HepG2 (cell line): ENCODE measurements around the gene DTX2. TPM values are rescaled to one million over a fixed set of nuclear protein-coding genes. Genes with fewer than 3 reads are reported as not detected.
"Not testable (repeated sequence)": the region's sequence is repeated elsewhere in the genome, so short reads cannot be mapped to it uniquely, and the experiment has no call there.

Experiments used
- ATAC-seq: fragments of 200-7000 bp; cut with Tn5 transposase; 3 replicates; pipeline ENCODE4 v1.9.1; 2020; ENCODE audit warnings: mild to moderate bottlenecking, moderate library complexity
- BruUV-seq: library from RNA; stranded (reverse); fragments of 400-500 nt; replicated peaks from 2 replicates; lab custom pipeline; 2021; lab: Mats Ljungman, UMichigan
- CTCF ChIA-PET: fragments of 300-600 bp; formaldehyde crosslinking; extraction: SDS; loops from one replicate; lab custom pipeline; 2021; ENCODE audit warnings: low total read pairs, inconsistent platforms, low intra/inter-chr PET ratio; lab: Yijun Ruan, JAX
- POLR2A ChIA-PET: fragments of 350-600 bp; sonication (Branson Sonifier 250); formaldehyde crosslinking; loops from one replicate; lab custom pipeline; 2020; ENCODE audit warnings: antibody characterized with exemption, inconsistent platforms; lab: Yijun Ruan, JAX
- DNase-seq: peaks from one replicate; pipeline ENCODE4 v3.0.0-alpha.2; 2015; ENCODE audit warnings: low spot score
- FAIRE-seq: peaks from 3 replicates; lab custom pipeline; 2011; peaks lifted over from hg19 to GRCh38; lab: Jason Lieb, UNC
- H2AFZ ChIP-seq: one replicate; pipeline ENCODE4 v1.6.1; 2011; ENCODE audit warnings: low read length, inconsistent platforms
- H3K27ac ChIP-seq: fragments of 300-600 bp; 3 replicates; pipeline ENCODE4 v1.8.0; 2011; ENCODE audit warnings: mixed run types, mild to moderate bottlenecking, mixed read lengths, low read length, inconsistent platforms; ENCODE audit not compliant: insufficient read depth; ENCODE audit errors: extremely low read length
- H3K27me3 ChIP-seq, 2 experiments: fragments of 200-600 bp in 1 of 2; 2 replicates in 1 of 2; 3 replicates in 1 of 2; pipeline versions ENCODE4 v1.6.0 to v1.8.0; 2011; ENCODE audit warnings: low read length in 2 of 2, mild to moderate bottlenecking in 2 of 2, moderate library complexity in 2 of 2, inconsistent platforms in 1 of 2; ENCODE audit not compliant: insufficient read depth in 2 of 2, control insufficient read depth in 1 of 2
- H3K36me3 ChIP-seq, 2 experiments: fragments of 200-600 bp in 1 of 2; replicated peaks in 1 of 2; 2 replicates in 1 of 2; 3 replicates in 1 of 2; pipeline versions ENCODE4 v1.5.1 to v1.8.0; 2011; ENCODE audit warnings: low read length in 2 of 2, inconsistent platforms in 1 of 2; ENCODE audit not compliant: insufficient read depth in 2 of 2, control insufficient read depth in 1 of 2
- H3K4me1 ChIP-seq: 2 replicates; pipeline ENCODE4 v1.5.1; 2012; ENCODE audit warnings: low read length, inconsistent platforms; ENCODE audit not compliant: insufficient read depth
- H3K4me2 ChIP-seq: 2 replicates; pipeline ENCODE4 v1.6.0; 2011; ENCODE audit warnings: low read depth, low read length, inconsistent platforms
- H3K4me3 ChIP-seq, 3 experiments: fragments of 200-600 bp in 1 of 3; sonication (generic), shearing (Covaris generic) in 1 of 3; replicated peaks in 1 of 3; 2 replicates each; pipeline ENCODE4 v1.5.1; 2011 to 2016; ENCODE audit warnings: low read length in 3 of 3, inconsistent platforms in 2 of 3, low read depth in 2 of 3, mild to moderate bottlenecking in 2 of 3, control low read depth in 1 of 3, mixed read lengths in 1 of 3; ENCODE audit not compliant: insufficient read depth in 1 of 3
- H3K79me2 ChIP-seq: one replicate; pipeline ENCODE4 v1.6.1; 2011; ENCODE audit warnings: low read length, inconsistent platforms; ENCODE audit not compliant: insufficient read depth
- H3K9ac ChIP-seq: 2 replicates; pipeline ENCODE4 v1.6.0; 2011; ENCODE audit warnings: mild to moderate bottlenecking, low read depth, low read length, inconsistent platforms; ENCODE audit not compliant: insufficient read depth
- H3K9me3 ChIP-seq: 2 replicates; pipeline ENCODE4 v1.5.1; 2012; ENCODE audit warnings: mild to moderate bottlenecking, low read length
- H4K20me1 ChIP-seq: 2 replicates; pipeline ENCODE4 v1.6.0; 2011; ENCODE audit warnings: inconsistent platforms, mild to moderate bottlenecking, low read length, moderate library complexity; ENCODE audit not compliant: insufficient read depth
- WGBS: methylation state at CpG from one replicate; pipeline ENCODE4 v1.1.6; 2017; ENCODE audit warnings: low lambda C conversion rate; 5-methylcytosine and 5-hydroxymethylcytosine counted together
- in situ Hi-C: cut with HindIII; loops from 2 replicates; pipeline ENCODE4 v1.10.0; 2017; ENCODE audit warnings: low pct_unique_long_range_greater_than_20kb; ENCODE audit not compliant: extremely low pct_ligation_motif_present
- intact Hi-C: fragments of 100-400 bp; cut with micrococcal nuclease; formaldehyde crosslinking; loops from one replicate; pipeline ENCODE4 v1.10.0; 2022; ENCODE audit not compliant: unreplicated experiment
- polyA plus RNA-seq, 8 experiments: library from polyadenylated mRNA; depleted of rRNA in 3 of 8; stranded (reverse) in 7 of 8; unstranded in 1 of 8; fragments of >200 nt; fragmentation: Illumina TruSeq in 4 of 8; extraction: Trizol in 4 of 8; gene quantifications; 2 replicates each; pipeline versions ENCODE4 v1.2.1 to v1.2.3, GENCODE V29; 2011 to 2016; ENCODE audit warnings: low read depth in 4 of 8, missing spikeins in 1 of 8, mixed read lengths in 1 of 8; ENCODE audit not compliant: insufficient read depth in 1 of 8
- total RNA-seq, 5 experiments: library from RNA; depleted of rRNA; stranded (reverse); fragments of >200 nt; fragmentation: Illumina TruSeq; extraction: Trizol; gene quantifications; 2 replicates each; pipeline ENCODE4 v1.2.3, GENCODE V29; 2016; ENCODE audit warnings: low read depth in 1 of 5

DTX2 gene
- total and polyA plus RNA-seq, 2 of the 13 experiments (the other 11 are each of a cell fraction or from before 2014, with no cell fraction given), result 5.5 to 6.2 TPM

GRCh38 chr7:76476742-76477474 is 15.4 kb downstream of the DTX2 start:
- H3K4me3 ChIP-seq, H3K9me3 ChIP-seq, CTCF ChIA-PET, POLR2A ChIA-PET, H3K27ac ChIP-seq, H3K9ac ChIP-seq, intact Hi-C loops, H3K27me3 ChIP-seq, in situ Hi-C loops, H3K36me3 ChIP-seq, ATAC-seq, H3K4me2 ChIP-seq, H3K79me2 ChIP-seq, H2AFZ ChIP-seq, H3K4me1 ChIP-seq, FAIRE-seq, DNase-seq, H4K20me1 ChIP-seq, BruUV-seq: not testable (repeated sequence)
- WGBS, result 100% methylated on average over 1 of the region's 24 CpGs

GRCh38 chr7:76479628-76480027 is 18.1 kb downstream of the DTX2 start:
- in situ Hi-C loops, POLR2A ChIA-PET, H3K9ac ChIP-seq, CTCF ChIA-PET, H3K4me1 ChIP-seq, H3K79me2 ChIP-seq, H3K4me2 ChIP-seq, intact Hi-C loops, H4K20me1 ChIP-seq, H3K27me3 ChIP-seq, H2AFZ ChIP-seq, H3K36me3 ChIP-seq, BruUV-seq, H3K27ac ChIP-seq, ATAC-seq, H3K4me3 ChIP-seq, H3K9me3 ChIP-seq, DNase-seq: not testable (repeated sequence)
- peak; percentile 21 for FAIRE-seq
- WGBS, result over 99% methylated on average over 7 of the region's 11 CpGs

- BruUV-seq, ATAC-seq, H3K4me3 ChIP-seq, intact Hi-C loops, H3K9me3 ChIP-seq, CTCF ChIA-PET, H2AFZ ChIP-seq, H4K20me1 ChIP-seq, H3K4me2 ChIP-seq, H3K79me2 ChIP-seq, POLR2A ChIA-PET, in situ Hi-C loops, H3K27ac ChIP-seq, H3K9ac ChIP-seq, DNase-seq, H3K27me3 ChIP-seq, H3K4me1 ChIP-seq, H3K36me3 ChIP-seq, FAIRE-seq: not testable (repeated sequence)
- 95% methylated on average over 16 of the region's 29 CpGs for WGBS
Observed at GRCh38 chr7:76480403-76481253, 19.1 kb downstream of the DTX2 start.

- H3K4me1 ChIP-seq, H3K4me3 ChIP-seq, H3K9me3 ChIP-seq, H4K20me1 ChIP-seq, H3K27ac ChIP-seq, in situ Hi-C loops, FAIRE-seq, DNase-seq, H3K4me2 ChIP-seq, H2AFZ ChIP-seq, H3K36me3 ChIP-seq, intact Hi-C loops, H3K9ac ChIP-seq, POLR2A ChIA-PET, BruUV-seq, H3K27me3 ChIP-seq, H3K79me2 ChIP-seq, ATAC-seq, CTCF ChIA-PET: not testable (repeated sequence)
- WGBS, result 99% methylated on average over 23 of the region's 24 CpGs
Observed at GRCh38 chr7:76482660-76483059, 21.2 kb downstream of the DTX2 start.
